SH-SY5Y (cell line): ENCODE results near the gene ZNF597.

Source experiments
- GATA2 ChIP-seq: IDR thresholded peaks from 2 replicates; pipeline ENCODE4 v1.6.1; 2011; ENCODE audit warnings: mild to moderate bottlenecking, low read depth, low read length
- GATA3 ChIP-seq: IDR thresholded peaks from 2 replicates; pipeline ENCODE4 v1.6.1; 2011; ENCODE audit warnings: low read depth, mild to moderate bottlenecking, low read length, moderate library complexity

GRCh38 chr16:3492356-3492755 is 49.1 kb upstream of the ZNF597 start:
- TF ChIP-seq GATA2: no peak
- TF ChIP-seq GATA3: no peak
